HCT116 (cell line): ENCODE measurements around the gene TRMT11. TPM values are rescaled to one million over a fixed set of nuclear protein-coding genes. Genes with fewer than 3 reads are reported as not detected.

Source experiments
- ATAC-seq: fragments of 200-7000 bp; cut with Tn5 transposase; 2 replicates; pipeline ENCODE4 v1.9.1; 2020; ENCODE audit warnings: mild to moderate bottlenecking, moderate library complexity
- BruUV-seq: library from RNA; stranded (reverse); fragments of 400-500 nt; replicated peaks from 2 replicates; lab custom pipeline; 2021; lab: Mats Ljungman, UMichigan
- CTCF ChIA-PET: fragments of 300-600 bp; sonication (Branson Sonifier 250); formaldehyde crosslinking; loops from one replicate; lab custom pipeline; 2021; ENCODE audit warnings: antibody characterized with exemption; lab: Charles Lee
- POLR2A ChIA-PET: fragments of 300-600, 350-600 bp; sonication (Branson Sonifier 250); formaldehyde crosslinking; loops from one replicate; lab custom pipeline; 2021; ENCODE audit warnings: antibody characterized with exemption; lab: Charles Lee
- RAD21 ChIA-PET, 2 experiments: fragments of 300-600 bp; sonication (Branson Sonifier 250); formaldehyde crosslinking; loops; one replicate each; lab custom pipeline; 2023; ENCODE audit warnings: low total read pairs in 2 of 2; ENCODE audit not compliant: uncharacterized antibody in 2 of 2, unreplicated experiment in 2 of 2, low non-redundant PET in 1 of 2; lab: Charles Lee
- DNase-seq: peaks from one replicate; pipeline ENCODE4 v3.0.0-alpha.2; 2010; ENCODE audit warnings: low read depth, low spot score
- H2AFZ ChIP-seq: fragments of 200-600 bp; shearing (Covaris generic), sonication (generic); 2 replicates; pipeline ENCODE4 v1.6.1; 2017; ENCODE audit warnings: low read depth, mixed run types, mixed read lengths, antibody characterized with exemption, low read length; ENCODE audit not compliant: poor library complexity, severe bottlenecking
- H3K27ac ChIP-seq: 2 replicates; pipeline ENCODE4 v1.5.1; 2012; ENCODE audit warnings: low read depth, low read length
- H3K27me3 ChIP-seq: fragments of 200-600 bp; sonication (generic); 2 replicates; pipeline ENCODE4 v1.6.1; 2016; ENCODE audit warnings: mixed run types, low read length, mixed read lengths; ENCODE audit not compliant: insufficient read depth
- H3K36me3 ChIP-seq, 2 experiments: fragments of 200-500 bp in 1 of 2; fragments of 200-600 bp in 1 of 2; sonication (Bioruptor generic) in 1 of 2; sonication (generic) in 1 of 2; 2 replicates each; pipeline versions ENCODE4 v1.5.1 to v1.6.1; 2014 to 2016; ENCODE audit warnings: low read length in 2 of 2, inconsistent platforms in 1 of 2, mixed read lengths in 1 of 2, mixed run types in 1 of 2; ENCODE audit not compliant: insufficient read depth in 2 of 2, control insufficient read depth in 1 of 2
- H3K4me1 ChIP-seq, 2 experiments: fragments of 200-600 bp in 1 of 2; sonication (generic) in 1 of 2; 2 replicates each; pipeline versions ENCODE4 v1.5.1 to v1.6.1; 2012 to 2017; ENCODE audit warnings: low read length in 2 of 2, inconsistent platforms in 1 of 2, mild to moderate bottlenecking in 1 of 2, mixed read lengths in 1 of 2, mixed run types in 1 of 2, moderate library complexity in 1 of 2; ENCODE audit not compliant: insufficient read depth in 2 of 2, control insufficient read depth in 1 of 2
- H3K4me2 ChIP-seq: fragments of 200-600 bp; sonication (generic); 2 replicates; pipeline ENCODE4 v1.6.1; 2017; ENCODE audit warnings: mixed run types, low read length, mixed read lengths
- H3K4me3 ChIP-seq, 2 experiments: fragments of 200-600 bp in 1 of 2; sonication (generic) in 1 of 2; replicated peaks in 1 of 2; 2 replicates each; pipeline ENCODE4 v1.5.1; 2011 to 2016; ENCODE audit warnings: low read length in 2 of 2, control low read depth in 1 of 2, low read depth in 1 of 2, mild to moderate bottlenecking in 1 of 2, mixed read lengths in 1 of 2, mixed run types in 1 of 2
- H3K79me2 ChIP-seq: fragments of 200-600 bp; sonication (generic); 2 replicates; pipeline ENCODE4 v1.6.1; 2017; ENCODE audit warnings: mild to moderate bottlenecking, mixed run types, low read length, moderate library complexity, mixed read lengths; ENCODE audit not compliant: insufficient read depth
- H3K9ac ChIP-seq: fragments of 200-600 bp; sonication (generic); 2 replicates; pipeline ENCODE4 v1.6.1; 2016; ENCODE audit warnings: low read length, mixed read lengths
- H3K9me2 ChIP-seq: fragments of 200-600 bp; sonication (generic), shearing (Covaris generic); 2 replicates; pipeline ENCODE4 v1.6.1; 2017; ENCODE audit warnings: mixed run types, mild to moderate bottlenecking, moderate library complexity; ENCODE audit not compliant: insufficient read depth
- H3K9me3 ChIP-seq, 2 experiments: fragments of 200-500 bp in 1 of 2; fragments of 200-600 bp in 1 of 2; sonication (Bioruptor generic) in 1 of 2; sonication (generic) in 1 of 2; 2 replicates each; pipeline ENCODE4 v1.6.1; 2014 to 2017; ENCODE audit warnings: low read length in 2 of 2, mixed read lengths in 2 of 2, inconsistent platforms in 1 of 2, low read depth in 1 of 2, mild to moderate bottlenecking in 1 of 2, mixed run types in 1 of 2, moderate library complexity in 1 of 2; ENCODE audit not compliant: control insufficient read depth in 1 of 2, insufficient read depth in 1 of 2
- H4K20me1 ChIP-seq: fragments of 200-600 bp; sonication (generic), shearing (Covaris generic); 2 replicates; pipeline ENCODE4 v1.6.1; 2017; ENCODE audit warnings: mixed run types, mild to moderate bottlenecking, moderate library complexity; ENCODE audit not compliant: insufficient read depth
- TCF7L2 ChIP-seq: IDR thresholded peaks from 2 replicates; pipeline ENCODE4 v1.7.0; 2011; ENCODE audit warnings: borderline replicate concordance, inconsistent platforms; ENCODE audit not compliant: insufficient read depth, insufficient read length; ENCODE audit errors: extremely low read depth
- ZFX ChIP-seq: fragments of 450-650 bp; IDR thresholded peaks from 2 replicates; pipeline ENCODE4 v1.6.1; 2017
- ZNF274 ChIP-seq: fragments of 200-500 bp; sonication (Bioruptor generic); IDR thresholded peaks from 2 replicates; pipeline ENCODE4 v1.6.1; 2014; ENCODE audit warnings: mild to moderate bottlenecking, low read depth, low read length, inconsistent platforms
- intact Hi-C: fragments of 100-400 bp; cut with micrococcal nuclease; formaldehyde crosslinking; loops from 2 replicates; pipeline ENCODE4 v1.10.0; 2022
- total RNA-seq: library from RNA; stranded (reverse); gene quantifications from one replicate; pipeline ENCODE4 v1.2.1, GENCODE V29; 2021; ENCODE audit not compliant: unreplicated experiment

Gene TRMT11
- total RNA-seq, 1 experiment from 2014 or later, result 41.8 TPM

GRCh38 chr6:125940247-125941041 is 45.9 kb upstream of the TRMT11 start:
- TF ChIP-seq ZNF274, result no peak
- intact Hi-C loops, result no loop called here
- CTCF ChIA-PET, result interaction anchor here (1.1 to 1.6 kb wide), 2 partner anchors 13 to 16 kb away, joined by 3 to 4 read pairs; partner anchors contain the start of gene HINT3
- H3K9me2 ChIP-seq, result no peaks in the 10 kb centered on the region
- no TSS peak for BruUV-seq
- H3K9ac ChIP-seq, result no peak overlapping the region
- POLR2A ChIA-PET, result no interaction called here
- ATAC-seq, result no peak
- H4K20me1 ChIP-seq, result no peaks in the 10 kb centered on the region
- no peak overlapping the region for H3K4me2 ChIP-seq
- H3K27me3 ChIP-seq, result no peaks in the 10 kb centered on the region
- no peaks in the 10 kb centered on the region for H3K79me2 ChIP-seq
- no peak overlapping the region for H2AFZ ChIP-seq
- no peak for DNase-seq
- H3K9me3 ChIP-seq, result no peaks in the 10 kb centered on the region
- RAD21 ChIA-PET, result no interaction called here
- H3K27ac ChIP-seq, result no peak overlapping the region
- no peaks in the 10 kb centered on the region for H3K36me3 ChIP-seq
- no peaks in the 10 kb centered on the region for H3K4me1 ChIP-seq
- H3K4me3 ChIP-seq, result no peak overlapping the region

GRCh38 chr6:125942672-125943527 is 43.4 kb upstream of the TRMT11 start:
- no peaks in the 10 kb centered on the region for H3K36me3 ChIP-seq
- ChIA-PET POLR2A (no interaction called here), RAD21 (no interaction called here), CTCF (interaction anchor here (1.0 kb wide), 1 partner anchor 13 kb away, joined by 4 read pairs; the partner anchor contains the start of gene HINT3)
- H3K9ac ChIP-seq, result no peak overlapping the region
- no peak overlapping the region for H3K27ac ChIP-seq
- no peaks in the 10 kb centered on the region for H3K9me2 ChIP-seq
- no TSS peak for BruUV-seq
- ATAC-seq (no peak), DNase-seq (no peak)
- H3K9me3 ChIP-seq, result no peaks in the 10 kb centered on the region
- no peak overlapping the region for H3K4me3 ChIP-seq
- TF ChIP-seq ZFX, result no peak
- no peak for TF ChIP-seq TCF7L2
- no peaks in the 10 kb centered on the region for H4K20me1 ChIP-seq
- H3K79me2 ChIP-seq, result no peaks in the 10 kb centered on the region
- H3K4me1 ChIP-seq, result peaks cover 6 to 7% of the 10 kb centered on the region in 2 experiments; a peak in 3 of 4 replicates
- H2AFZ ChIP-seq, result no peak overlapping the region
- intact Hi-C loops, result no loop called here
- no peak overlapping the region for H3K4me2 ChIP-seq
- H3K27me3 ChIP-seq, result no peaks in the 10 kb centered on the region
